PC-9 (cell line): ENCODE measurements around the gene DAAM1. TPM values are rescaled to one million over a fixed set of nuclear protein-coding genes. Genes with fewer than 3 reads are reported as not detected.

ENCODE experiments used
- BruUV-seq: library from RNA; stranded (reverse); fragments of 400-500 nt; replicated peaks from 2 replicates; lab custom pipeline; 2021; lab: Mats Ljungman, UMichigan
- CTCF ChIA-PET: fragments of 300-600 bp; sonication (Branson Sonifier 250); formaldehyde crosslinking; loops from one replicate; lab custom pipeline; 2022; ENCODE audit warnings: antibody characterized with exemption; lab: Charles Lee
- POLR2A ChIA-PET: fragments of 300-600 bp; sonication (Branson Sonifier 250); formaldehyde crosslinking; loops from one replicate; lab custom pipeline; 2022; ENCODE audit warnings: antibody characterized with exemption; ENCODE audit not compliant: unreplicated experiment; lab: Charles Lee
- DNase-seq, 2 experiments: peaks; one replicate each; pipeline versions ENCODE4 v3.0.0 to v3.0.0-alpha.2; 2015 to 2022; ENCODE audit warnings: mixed read lengths in 1 of 2
- H2AFZ ChIP-seq: fragments of 200-600 bp; sonication (generic); 2 replicates; pipeline ENCODE4 v1.8.1; 2017; ENCODE audit warnings: antibody characterized with exemption
- H3F3A ChIP-seq: fragments of 200-600 bp; sonication (generic); 2 replicates; pipeline ENCODE4 v1.8.1; 2017; ENCODE audit warnings: antibody characterized with exemption, mild to moderate bottlenecking, low read depth; ENCODE audit not compliant: insufficient read depth
- H3K27ac ChIP-seq: fragments of 200-600 bp; sonication (generic); 2 replicates; pipeline ENCODE4 v1.6.1; 2016; ENCODE audit warnings: mixed run types
- H3K27me3 ChIP-seq: fragments of 200-600 bp; sonication (generic); 2 replicates; pipeline ENCODE4 v1.6.1; 2016; ENCODE audit warnings: low read depth, mixed run types; ENCODE audit not compliant: insufficient read depth
- H3K36me3 ChIP-seq: fragments of 200-600 bp; sonication (generic); 2 replicates; pipeline ENCODE4 v1.6.1; 2016; ENCODE audit warnings: low read depth, mixed run types
- H3K4me1 ChIP-seq: fragments of 200-600 bp; sonication (generic); replicated peaks from 2 replicates; pipeline ENCODE4 v1.6.1; 2016; ENCODE audit warnings: mixed run types; ENCODE audit not compliant: insufficient read depth
- H3K4me2 ChIP-seq: fragments of 200-600 bp; sonication (generic); 2 replicates; pipeline ENCODE4 v1.6.1; 2017; ENCODE audit warnings: mixed run types
- H3K4me3 ChIP-seq: fragments of 200-600 bp; sonication (generic); 2 replicates; pipeline ENCODE4 v1.6.1; 2016; ENCODE audit warnings: mixed run types
- H3K79me2 ChIP-seq: fragments of 200-600 bp; sonication (generic); 2 replicates; pipeline ENCODE4 v1.6.1; 2017; ENCODE audit warnings: low read depth, mixed run types
- H3K9me2 ChIP-seq: fragments of 200-600 bp; sonication (generic); 2 replicates; pipeline ENCODE4 v1.8.1; 2017; ENCODE audit warnings: mild to moderate bottlenecking; ENCODE audit not compliant: insufficient read depth
- H3K9me3 ChIP-seq: fragments of 200-600 bp; sonication (generic); 2 replicates; pipeline ENCODE4 v1.8.1; 2016; ENCODE audit warnings: low read depth; ENCODE audit not compliant: insufficient read depth
- H4K20me1 ChIP-seq: fragments of 200-600 bp; sonication (generic); 2 replicates; pipeline ENCODE4 v1.8.1; 2017; ENCODE audit not compliant: insufficient read depth
- EZH2 ChIP-seq: fragments of 200-600 bp; sonication (generic); IDR thresholded peaks from 2 replicates; pipeline ENCODE4 v1.8.0; 2017; ENCODE audit warnings: antibody characterized with exemption, low read depth
- intact Hi-C: fragments of 100-400 bp; cut with micrococcal nuclease; formaldehyde crosslinking; loops from one replicate; pipeline ENCODE4 v1.10.0; 2022; ENCODE audit not compliant: unreplicated experiment
- total RNA-seq: library from RNA; stranded (reverse); gene quantifications from 2 replicates; pipeline ENCODE4 v1.2.3, GENCODE V29; 2021
- TF ChIP-seq, protein P1 (sequence below): fragments of 200-600 bp; sonication (generic); conservative IDR thresholded peaks from 2 replicates; pipeline ENCODE4 v1.6.1; 2017; ENCODE audit warnings: mixed run types, antibody characterized with exemption, mild to moderate bottlenecking, moderate library complexity

DAAM1 gene
- total RNA-seq, 1 experiment from 2014 or later, result 70.7 TPM

DNA sequence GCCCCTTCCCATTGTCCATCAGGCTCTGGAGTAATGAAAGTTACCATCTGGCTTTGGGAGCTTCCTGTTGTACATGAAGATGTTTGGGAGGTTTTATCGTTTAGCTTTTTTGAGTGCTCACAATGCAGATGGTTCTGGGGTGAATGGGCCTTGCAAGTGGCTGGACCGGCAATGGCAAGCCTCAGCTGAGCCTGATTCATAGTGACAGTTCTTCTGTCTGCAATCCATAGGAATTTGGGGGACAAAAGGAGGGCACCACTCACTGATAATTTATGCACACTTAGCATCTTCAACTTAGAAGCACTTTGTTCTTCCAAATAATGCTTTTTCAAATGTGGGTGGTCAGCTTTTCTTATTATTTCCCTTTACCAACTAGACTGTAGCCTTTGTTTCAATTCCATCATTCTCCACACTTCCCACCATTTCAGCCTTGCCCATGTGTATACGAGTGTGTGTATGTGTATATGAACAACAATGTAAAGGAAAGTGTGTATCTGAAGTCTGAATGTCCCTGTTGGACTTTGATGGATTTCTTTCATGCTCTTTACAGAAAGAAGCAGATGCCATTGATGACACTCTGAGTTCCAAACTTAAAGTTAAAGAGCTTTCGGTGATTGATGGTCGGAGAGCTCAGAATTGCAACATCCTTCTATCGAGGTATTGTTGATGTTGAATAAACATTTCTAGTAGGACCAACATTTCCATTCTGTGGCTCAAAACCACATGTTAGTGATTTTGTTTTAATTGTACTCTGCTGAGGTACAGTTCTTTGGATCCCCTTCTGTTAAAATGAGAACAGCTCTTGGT, 151.3 kb downstream of the DAAM1 start:
- Histone ChIP-seq H3K27me3 (no peaks in the 10 kb centered on the region), H3K27ac (no peak overlapping the region), H3K36me3 (peaks cover 13% of the 10 kb centered on the region; the same call in 1 of the 2 replicates), H3K4me1 (peaks cover 47% of the 10 kb centered on the region), H3K4me2 (no peak overlapping the region), H3K4me3 (no peak overlapping the region), H2AFZ (no peak overlapping the region), H3F3A (peaks cover 29% of the 10 kb centered on the region), H4K20me1 (no peaks in the 10 kb centered on the region), H3K9me3 (no peaks in the 10 kb centered on the region; the same call in 1 of the 2 replicates), H3K9me2 (no peaks in the 10 kb centered on the region; the same call in 1 of the 2 replicates), H3K79me2 (no peaks in the 10 kb centered on the region)
- no peak for TF ChIP-seq EZH2
- TF ChIP-seq, protein P1, sequence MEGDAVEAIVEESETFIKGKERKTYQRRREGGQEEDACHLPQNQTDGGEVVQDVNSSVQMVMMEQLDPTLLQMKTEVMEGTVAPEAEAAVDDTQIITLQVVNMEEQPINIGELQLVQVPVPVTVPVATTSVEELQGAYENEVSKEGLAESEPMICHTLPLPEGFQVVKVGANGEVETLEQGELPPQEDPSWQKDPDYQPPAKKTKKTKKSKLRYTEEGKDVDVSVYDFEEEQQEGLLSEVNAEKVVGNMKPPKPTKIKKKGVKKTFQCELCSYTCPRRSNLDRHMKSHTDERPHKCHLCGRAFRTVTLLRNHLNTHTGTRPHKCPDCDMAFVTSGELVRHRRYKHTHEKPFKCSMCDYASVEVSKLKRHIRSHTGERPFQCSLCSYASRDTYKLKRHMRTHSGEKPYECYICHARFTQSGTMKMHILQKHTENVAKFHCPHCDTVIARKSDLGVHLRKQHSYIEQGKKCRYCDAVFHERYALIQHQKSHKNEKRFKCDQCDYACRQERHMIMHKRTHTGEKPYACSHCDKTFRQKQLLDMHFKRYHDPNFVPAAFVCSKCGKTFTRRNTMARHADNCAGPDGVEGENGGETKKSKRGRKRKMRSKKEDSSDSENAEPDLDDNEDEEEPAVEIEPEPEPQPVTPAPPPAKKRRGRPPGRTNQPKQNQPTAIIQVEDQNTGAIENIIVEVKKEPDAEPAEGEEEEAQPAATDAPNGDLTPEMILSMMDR, result no peak
- intact Hi-C loops, result loop anchor here (5.0 kb wide), 2 partner anchors 103 to 212 kb away; no protein-coding TSS in a partner anchor
- no peak for DNase-seq
- BruUV-seq, result no TSS peak
- CTCF ChIA-PET, result interaction anchor here (0.6 kb wide), 1 partner anchor 13 kb away, joined by 5 read pairs; no protein-coding TSS in a partner anchor
- POLR2A ChIA-PET, result interaction anchor here (0.6 kb wide), 1 partner anchor 167 kb away, joined by 6 read pairs; no protein-coding TSS in a partner anchor

DNA sequence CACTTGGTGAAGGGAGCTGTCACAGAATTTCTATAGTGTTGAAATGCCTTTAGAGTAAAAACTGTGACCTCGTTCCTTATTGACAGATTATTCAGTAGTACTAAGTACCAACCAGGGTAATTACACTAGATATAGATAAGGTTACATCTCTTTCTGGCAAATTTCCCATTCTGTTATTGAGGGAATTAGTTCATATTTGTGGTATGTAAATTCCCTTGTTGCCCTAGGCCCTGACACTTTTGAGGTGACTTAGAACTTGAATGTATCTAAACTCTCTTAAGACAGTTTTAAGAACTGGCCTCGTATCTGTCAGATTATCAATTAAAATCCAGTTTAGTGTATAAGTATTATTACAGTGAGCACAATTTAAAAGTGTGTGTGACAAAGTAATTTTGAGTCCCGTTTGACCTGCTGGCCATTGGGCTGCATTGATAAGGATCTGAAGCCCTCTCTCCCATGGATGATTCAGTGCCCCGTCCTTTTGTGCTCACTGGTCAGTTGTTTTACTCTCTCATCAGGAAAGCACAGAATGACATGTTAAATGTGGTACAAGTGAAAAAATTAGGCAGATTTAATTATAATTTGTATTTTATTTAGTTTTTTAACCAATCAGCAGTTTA, 153.5 kb downstream of the DAAM1 start:
- Histone ChIP-seq H3K9me2 (no peaks in the 10 kb centered on the region), H3F3A (peaks cover 29% of the 10 kb centered on the region), H3K9me3 (no peaks in the 10 kb centered on the region; the same call in 1 of the 2 replicates), H3K4me1 (peaks cover 46% of the 10 kb centered on the region), H4K20me1 (no peaks in the 10 kb centered on the region), H3K4me2 (peak overlapping the region; percentile 60), H3K36me3 (peaks cover 13% of the 10 kb centered on the region; the same call in 1 of the 2 replicates), H3K4me3 (peak overlapping the region; percentile 3; the same call in 1 of the 2 replicates), H2AFZ (no peak overlapping the region), H3K27me3 (no peaks in the 10 kb centered on the region), H3K79me2 (no peaks in the 10 kb centered on the region), H3K27ac (peak overlapping the region; percentile 81)
- DNase-seq, result peak; percentile 30 to 76
- no TSS peak for BruUV-seq
- intact Hi-C loops, result loop anchor here (1.0 to 5.0 kb wide), 7 partner anchors 19 to 215 kb away; partner anchors contain the start of genes JKAMP and L3HYPDH
- POLR2A ChIA-PET, result interaction anchor here (0.6 to 1.1 kb wide), 4 partner anchors 10 to 142 kb away, joined by 4 to 7 read pairs (median 6); partner anchors contain the start of gene L3HYPDH
- TF ChIP-seq EZH2, result no peak
- TF ChIP-seq, protein P1, result no peak
- CTCF ChIA-PET, result no interaction called here
